ENCODE measurements around the gene PIANP.
A peak's percentile ranks its signal among the peaks of the same experiment; 100 is the strongest.

PIANP gene

GRCh38 chr12:6730169-6730568, 29.6 kb upstream of the PIANP start:
- H4K5ac ChIP-seq (ENCODE audit: low read length): no peak overlapping the region
- no peak overlapping the region for H3K56ac ChIP-seq (ENCODE audit: low read length)
- no peak overlapping the region for H2AK5ac ChIP-seq (ENCODE audit: low read length)
- no peak overlapping the region for H3K4me3 ChIP-seq (ENCODE audit: low read length)
- H3K36me3 ChIP-seq (ENCODE audit: control insufficient read depth, insufficient read depth, low read length): no peaks in the 10 kb centered on the region
- no peak overlapping the region for H2BK5ac ChIP-seq (ENCODE audit: low read length)
- H3K27me3 ChIP-seq (ENCODE audit: insufficient read depth, low read length, poor library complexity): no peaks in the 10 kb centered on the region
- H3K9ac ChIP-seq (ENCODE audit: low read length): no peak overlapping the region
- no peaks in the 10 kb centered on the region for H3K4me1 ChIP-seq (ENCODE audit: control insufficient read depth, low read depth, low read length)
- no peak overlapping the region for H3K4me2 ChIP-seq (ENCODE audit: low read length)
- H3K18ac ChIP-seq (ENCODE audit: low read length): no peak overlapping the region
- no CpG with 5 or more reads among the region's 8 CpGs for WGBS (ENCODE audit: extremely low coverage, insufficient coverage, low lambda C conversion rate)
- H3K4ac ChIP-seq (ENCODE audit: low read depth, low read length): no peak overlapping the region
- no peak overlapping the region for H2BK15ac ChIP-seq (replicated peaks; ENCODE audit: low read depth)
- DNase-seq: no peak
- no peak overlapping the region for H3K27ac ChIP-seq (ENCODE audit: low read depth, low read length)
- peaks cover 2% of the 10 kb centered on the region for H3K79me1 ChIP-seq (ENCODE audit: low read length)
- H2BK120ac ChIP-seq (ENCODE audit: low read depth, low read length): no peak overlapping the region
- no peaks in the 10 kb centered on the region for H3K79me2 ChIP-seq (ENCODE audit: control insufficient read depth, insufficient read depth, low read length)
- no peak overlapping the region for H3K23ac ChIP-seq (ENCODE audit: low read length)
- no peak overlapping the region for H4K8ac ChIP-seq (ENCODE audit: low read depth, low read length)

GRCh38 chr12:6729186-6729585, 28.6 kb upstream of the PIANP start:
- Histone ChIP-seq H2BK120ac (ENCODE audit: low read depth, low read length) (no peak overlapping the region), H3K79me1 (ENCODE audit: low read length) (peaks cover 2% of the 10 kb centered on the region), H2BK15ac (replicated peaks; ENCODE audit: low read depth) (no peak overlapping the region), H4K5ac (ENCODE audit: low read length) (no peak overlapping the region), H3K27me3 (ENCODE audit: insufficient read depth, low read length, poor library complexity) (no peaks in the 10 kb centered on the region), H4K8ac (ENCODE audit: low read depth, low read length) (no peak overlapping the region), H3K4me2 (ENCODE audit: low read length) (no peak overlapping the region), H3K18ac (ENCODE audit: low read length) (no peak overlapping the region), H2AK5ac (ENCODE audit: low read length) (no peak overlapping the region), H2BK5ac (ENCODE audit: low read length) (no peak overlapping the region), H3K79me2 (ENCODE audit: control insufficient read depth, insufficient read depth, low read length) (no peaks in the 10 kb centered on the region), H3K56ac (ENCODE audit: low read length) (no peak overlapping the region), H3K36me3 (ENCODE audit: control insufficient read depth, insufficient read depth, low read length) (no peaks in the 10 kb centered on the region), H3K27ac (ENCODE audit: low read depth, low read length) (no peak overlapping the region), H3K23ac (ENCODE audit: low read length) (no peak overlapping the region), H3K4ac (ENCODE audit: low read depth, low read length) (no peak overlapping the region), H3K4me3 (ENCODE audit: low read length) (no peak overlapping the region), H3K9ac (ENCODE audit: low read length) (no peak overlapping the region), H3K4me1 (ENCODE audit: control insufficient read depth, low read depth, low read length) (no peaks in the 10 kb centered on the region)
- no peak for DNase-seq
- no CpG with 5 or more reads among the region's 18 CpGs for WGBS (ENCODE audit: extremely low coverage, insufficient coverage, low lambda C conversion rate)

- H3K4me3 ChIP-seq (ENCODE audit: low read length): no peak overlapping the region
- no peak overlapping the region for H4K8ac ChIP-seq (ENCODE audit: low read depth, low read length)
- no CpG with 5 or more reads among the region's 7 CpGs for WGBS (ENCODE audit: extremely low coverage, insufficient coverage, low lambda C conversion rate)
- no peak overlapping the region for H2BK15ac ChIP-seq (replicated peaks; ENCODE audit: low read depth)
- H3K9ac ChIP-seq (ENCODE audit: low read length): no peak overlapping the region
- no peaks in the 10 kb centered on the region for H3K27me3 ChIP-seq (ENCODE audit: insufficient read depth, low read length, poor library complexity)
- H3K79me2 ChIP-seq (ENCODE audit: control insufficient read depth, insufficient read depth, low read length): no peaks in the 10 kb centered on the region
- no peak overlapping the region for H3K4me2 ChIP-seq (ENCODE audit: low read length)
- no peak overlapping the region for H4K5ac ChIP-seq (ENCODE audit: low read length)
- H3K36me3 ChIP-seq (ENCODE audit: control insufficient read depth, insufficient read depth, low read length): no peaks in the 10 kb centered on the region
- H3K27ac ChIP-seq (ENCODE audit: low read depth, low read length): no peak overlapping the region
- H3K18ac ChIP-seq (ENCODE audit: low read length): no peak overlapping the region
- no peak overlapping the region for H3K23ac ChIP-seq (ENCODE audit: low read length)
- H2BK120ac ChIP-seq (ENCODE audit: low read depth, low read length): no peak overlapping the region
- H3K4ac ChIP-seq (ENCODE audit: low read depth, low read length): no peak overlapping the region
- H2BK5ac ChIP-seq (ENCODE audit: low read length): no peak overlapping the region
- H3K56ac ChIP-seq (ENCODE audit: low read length): no peak overlapping the region
- no peak overlapping the region for H2AK5ac ChIP-seq (ENCODE audit: low read length)
- no peak for DNase-seq
- peaks cover 2% of the 10 kb centered on the region for H3K79me1 ChIP-seq (ENCODE audit: low read length)
- no peaks in the 10 kb centered on the region for H3K4me1 ChIP-seq (ENCODE audit: control insufficient read depth, low read depth, low read length)
These were observed 24.7 kb upstream of the PIANP start for GRCh38 chr12:6725350-6725749.

- H3K56ac ChIP-seq (ENCODE audit: low read length): peak overlapping the region; percentile 90
- H3K4me2 ChIP-seq (ENCODE audit: low read length): peak overlapping the region; percentile 87
- no peak overlapping the region for H3K23ac ChIP-seq (ENCODE audit: low read length)
- no peak overlapping the region for H2BK120ac ChIP-seq (ENCODE audit: low read depth, low read length)
- peak overlapping the region; percentile 28 for H3K27ac ChIP-seq (ENCODE audit: low read depth, low read length)
- DNase-seq: peak; percentile 47
- WGBS (ENCODE audit: extremely low coverage, insufficient coverage, low lambda C conversion rate): no CpG with 5 or more reads among the region's 10 CpGs
- no peaks in the 10 kb centered on the region for H3K27me3 ChIP-seq (ENCODE audit: insufficient read depth, low read length, poor library complexity)
- H3K79me1 ChIP-seq (ENCODE audit: low read length): peaks cover 2% of the 10 kb centered on the region
- H3K36me3 ChIP-seq (ENCODE audit: control insufficient read depth, insufficient read depth, low read length): no peaks in the 10 kb centered on the region
- no peak overlapping the region for H2AK5ac ChIP-seq (ENCODE audit: low read length)
- H4K5ac ChIP-seq (ENCODE audit: low read length): no peak overlapping the region
- H4K8ac ChIP-seq (ENCODE audit: low read depth, low read length): no peak overlapping the region
- H2BK15ac ChIP-seq (replicated peaks; ENCODE audit: low read depth): no peak overlapping the region
- peaks cover 2% of the 10 kb centered on the region for H3K4me1 ChIP-seq (ENCODE audit: control insufficient read depth, low read depth, low read length)
- H3K4me3 ChIP-seq (ENCODE audit: low read length): peak overlapping the region; percentile 41
- H3K9ac ChIP-seq (ENCODE audit: low read length): peak overlapping the region; percentile 76
- no peak overlapping the region for H2BK5ac ChIP-seq (ENCODE audit: low read length)
- H3K79me2 ChIP-seq (ENCODE audit: control insufficient read depth, insufficient read depth, low read length): no peaks in the 10 kb centered on the region
- H3K4ac ChIP-seq (ENCODE audit: low read depth, low read length): no peak overlapping the region
- no peak overlapping the region for H3K18ac ChIP-seq (ENCODE audit: low read length)
These were observed 23.8 kb upstream of the PIANP start for GRCh38 chr12:6724409-6724797.

GRCh38 chr12:6723607-6724408, 23.2 kb upstream of the PIANP start, which contains the start of gene COPS7A:
Gene COPS7A (plus strand): TSS chr12:6724046. CDS start chr12:6724657, 611 bp downstream.
- Histone ChIP-seq H3K36me3 (ENCODE audit: control insufficient read depth, insufficient read depth, low read length) (no peaks in the 10 kb centered on the region), H2BK5ac (ENCODE audit: low read length) (no peak within 1 kb of the TSS), H4K5ac (ENCODE audit: low read length) (peak within 1 kb of the TSS; percentile 95), H3K79me1 (ENCODE audit: low read length) (peaks cover 2% of the 10 kb centered on the region), H3K79me2 (ENCODE audit: control insufficient read depth, insufficient read depth, low read length) (no peaks in the 10 kb centered on the region), H2AK5ac (ENCODE audit: low read length) (no peak within 1 kb of the TSS), H3K27me3 (ENCODE audit: insufficient read depth, low read length, poor library complexity) (no peaks in the 10 kb centered on the region), H3K4me3 (ENCODE audit: low read length) (peak within 1 kb of the TSS; percentile 53), H3K56ac (ENCODE audit: low read length) (peak within 1 kb of the TSS; percentile 97), H3K4me2 (ENCODE audit: low read length) (peak within 1 kb of the TSS; percentile 97), H2BK15ac (replicated peaks; ENCODE audit: low read depth) (no peak within 1 kb of the TSS), H4K8ac (ENCODE audit: low read depth, low read length) (no peak within 1 kb of the TSS), H3K27ac (ENCODE audit: low read depth, low read length) (peak within 1 kb of the TSS; percentile 28), H3K9ac (ENCODE audit: low read length) (peak within 1 kb of the TSS; percentile 93), H3K18ac (ENCODE audit: low read length) (peak within 1 kb of the TSS; percentile 94), H3K4ac (ENCODE audit: low read depth, low read length) (no peak within 1 kb of the TSS), H3K4me1 (ENCODE audit: control insufficient read depth, low read depth, low read length) (peaks cover 2% of the 10 kb centered on the region), H2BK120ac (ENCODE audit: low read depth, low read length) (peak within 1 kb of the TSS; percentile 35), H3K23ac (ENCODE audit: low read length) (no peak within 1 kb of the TSS)
- no CpG with 5 or more reads among the region's 49 CpGs for WGBS (ENCODE audit: extremely low coverage, insufficient coverage, low lambda C conversion rate)
- DNase-seq: peak; percentile 100
